Renal cortex interstitium (tissue), 15 donors: ENCODE data around the gene MAPK12. TPM values are rescaled to one million over a fixed set of nuclear protein-coding genes. Genes with fewer than 3 reads are reported as not detected.

ENCODE experiments used
- DNase-seq, 11 donors: peaks; one replicate each; pipeline ENCODE4 v3.0.0-alpha.2; 2013; ENCODE audit warnings: low read depth in 9 of 11, low spot score in 4 of 11; ENCODE audit errors: extremely low read depth in 1 of 11
- long read RNA-seq, 16 experiments: transcript quantifications; one replicate each; lab custom pipeline, GENCODE V29; 2026
- polyA plus RNA-seq, 3 donors: library from polyadenylated mRNA; unstranded; fragments of 120-200 nt; gene quantifications; one replicate each; pipeline ENCODE4 v1.2.1, GENCODE V29; 2013; ENCODE audit not compliant: insufficient read length in 3 of 3

MAPK12 gene
- 10 to 100 TPM; 11.5 to 18.9 (median 17.5) TPM for polyA plus RNA-seq
- long read RNA-seq, donor 1, partial matches to known transcripts = 0 of 1 reads
- long read RNA-seq, donor 1, other reads (novel, unspliced or antisense) = 0 of 1 reads
- long read RNA-seq, donor 2, partial matches to known transcripts = 0 of 1 reads
- long read RNA-seq, donor 2, other reads (novel, unspliced or antisense) = 0 of 1 reads
- long read RNA-seq, donor 3, partial matches to known transcripts = 0 of 4 reads
- long read RNA-seq, donor 3, other reads (novel, unspliced or antisense) = 0 of 4 reads
- long read RNA-seq, donor 4, partial matches to known transcripts = 13 of 15 reads
- long read RNA-seq, donor 4, other reads (novel, unspliced or antisense) = 0 of 15 reads
- long read RNA-seq, donor 5, partial matches to known transcripts = 8 of 13 reads
- long read RNA-seq, donor 5, other reads (novel, unspliced or antisense) = 0 of 13 reads
- long read RNA-seq, donor 6, partial matches to known transcripts = 0 of 2 reads
- long read RNA-seq, donor 6, other reads (novel, unspliced or antisense) = 0 of 2 reads
- long read RNA-seq, donor 7, partial matches to known transcripts = 0 of 2 reads
- long read RNA-seq, donor 7, other reads (novel, unspliced or antisense) = 0 of 2 reads
- long read RNA-seq, donor 8, partial matches to known transcripts = 0 of 5 reads
- long read RNA-seq, donor 8, other reads (novel, unspliced or antisense) = 0 of 5 reads
- long read RNA-seq, donor 9, partial matches to known transcripts = 0 of 2 reads
- long read RNA-seq, donor 9, other reads (novel, unspliced or antisense) = 0 of 2 reads
- long read RNA-seq, donor 10, partial matches to known transcripts = 6 of 8 reads
- long read RNA-seq, donor 10, other reads (novel, unspliced or antisense) = 0 of 8 reads
- long read RNA-seq, donor 11, partial matches to known transcripts = 0 of 1 reads
- long read RNA-seq, donor 11, other reads (novel, unspliced or antisense) = 0 of 1 reads
- long read RNA-seq, donor 12, partial matches to known transcripts = 0 of 2 reads
- long read RNA-seq, donor 12, other reads (novel, unspliced or antisense) = 0 of 2 reads
- long read RNA-seq, donor 13, transcript MAPK12-201 (12 exons, 1,918 nt) = major isoform, 7 of 8 reads
- long read RNA-seq, donor 13, partial matches to known transcripts = 0 of 8 reads
- long read RNA-seq, donor 13, other reads (novel, unspliced or antisense) = 0 of 8 reads
- long read RNA-seq, donor 14, partial matches to known transcripts = 0 of 3 reads
- long read RNA-seq, donor 14, other reads (novel, unspliced or antisense) = 0 of 3 reads
- long read RNA-seq, donor 15, partial matches to known transcripts = 0 of 2 reads
- long read RNA-seq, donor 15, other reads (novel, unspliced or antisense) = 0 of 2 reads
- long read RNA-seq, donor 16, transcript MAPK12-201 (12 exons, 1,918 nt) = major isoform, 6 of 6 reads
- long read RNA-seq, donor 16, partial matches to known transcripts = 0 of 6 reads
- long read RNA-seq, donor 16, other reads (novel, unspliced or antisense) = 0 of 6 reads

DNA sequence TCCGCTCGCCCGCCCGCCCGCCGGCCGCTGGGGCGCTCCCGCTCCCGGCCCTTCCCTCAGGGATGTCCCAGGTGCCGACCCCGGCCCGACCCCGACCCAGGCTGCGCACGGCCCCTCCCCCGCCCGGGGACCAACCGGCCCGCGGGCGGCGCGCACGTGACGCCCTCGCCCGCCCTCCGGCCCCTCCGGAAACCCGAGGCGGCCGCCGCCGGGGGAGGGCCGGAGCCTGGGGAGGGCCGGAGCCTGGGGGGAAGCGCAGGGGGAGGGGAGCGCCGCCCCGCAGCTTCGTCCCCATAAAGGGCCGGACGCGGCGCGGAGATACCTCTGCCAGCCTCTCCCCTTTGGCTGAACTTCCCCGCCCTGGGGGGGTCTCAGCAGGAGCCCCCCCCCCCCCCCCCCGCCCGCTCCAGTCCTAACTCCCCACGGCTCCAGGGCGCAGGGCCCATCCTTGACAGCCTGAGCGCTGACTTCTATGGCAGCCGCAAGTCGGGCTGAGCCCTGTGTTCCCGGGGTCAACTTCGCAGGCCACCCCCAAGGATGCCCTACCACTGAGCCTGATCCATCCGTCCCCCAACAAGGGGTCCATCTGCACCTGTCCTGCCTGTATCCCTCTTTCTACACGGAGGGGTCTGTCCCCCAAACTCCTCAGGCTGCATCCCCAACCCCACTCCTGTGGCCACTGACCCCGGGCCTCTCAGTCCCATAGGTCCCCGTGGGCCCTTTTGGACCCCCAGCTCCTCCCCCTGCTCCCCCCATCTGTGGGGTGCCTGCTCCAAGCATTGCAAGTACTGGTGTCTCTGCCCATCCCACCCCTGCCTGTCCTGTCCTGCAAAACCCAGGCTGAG, at the start of gene MAPK12:
TSS of gene MAPK12 (minus strand) at position 69 of the 845 bp plus-strand sequence. CDS start 174 bp downstream, outside the sequence.
- no peak for DNase-seq

- DNase-seq = no peak
These were observed 49.5 kb upstream of the MAPK12 start for GRCh38 chr22:50310949-50311444.

GRCh38 chr22:50310031-50310722, 48.7 kb upstream of the MAPK12 start:
- no peak for DNase-seq

DNA sequence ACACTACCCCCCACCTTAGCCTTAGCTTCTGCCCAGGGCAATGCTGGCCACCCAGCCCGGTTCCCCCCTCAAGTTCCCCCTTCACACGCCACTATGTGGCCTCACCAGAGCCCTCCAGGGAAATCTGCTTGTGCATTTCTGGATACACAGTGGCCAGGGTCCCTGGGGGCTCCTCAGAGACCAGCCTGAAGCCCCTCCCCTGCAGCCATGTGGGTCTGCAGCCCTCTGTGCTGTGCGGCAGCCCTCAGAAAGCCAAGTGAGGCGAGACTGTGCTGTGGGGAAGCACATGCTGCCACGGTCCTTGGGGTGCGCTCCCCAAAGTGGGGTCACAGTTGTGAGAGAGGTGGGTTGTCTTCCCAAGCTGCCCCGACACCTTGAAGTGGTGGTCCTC, 48.1 kb upstream of the MAPK12 start:
- no peak for DNase-seq

- DNase-seq = no peak
These were observed 47.6 kb upstream of the MAPK12 start for GRCh38 chr22:50308986-50309600.

DNA sequence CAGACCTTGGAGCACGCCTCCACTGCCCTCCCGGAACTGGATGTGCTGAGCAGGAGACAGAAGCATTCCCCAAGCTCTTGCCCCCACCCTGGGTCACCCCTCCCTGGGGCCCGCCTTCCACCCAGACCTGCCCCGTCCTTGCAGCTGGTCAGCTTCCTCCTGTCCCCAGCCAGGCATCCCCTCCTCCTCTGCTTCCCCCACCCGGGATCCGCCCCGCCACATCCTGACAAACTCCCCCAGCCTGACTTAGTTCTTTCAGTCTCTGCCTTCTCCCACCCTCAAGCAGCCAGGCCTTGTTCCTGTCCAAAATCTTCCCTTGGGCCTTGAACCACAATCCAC, 47.1 kb upstream of the MAPK12 start:
- peak in 1 of 11 donors; percentile 61 for DNase-seq

DNA sequence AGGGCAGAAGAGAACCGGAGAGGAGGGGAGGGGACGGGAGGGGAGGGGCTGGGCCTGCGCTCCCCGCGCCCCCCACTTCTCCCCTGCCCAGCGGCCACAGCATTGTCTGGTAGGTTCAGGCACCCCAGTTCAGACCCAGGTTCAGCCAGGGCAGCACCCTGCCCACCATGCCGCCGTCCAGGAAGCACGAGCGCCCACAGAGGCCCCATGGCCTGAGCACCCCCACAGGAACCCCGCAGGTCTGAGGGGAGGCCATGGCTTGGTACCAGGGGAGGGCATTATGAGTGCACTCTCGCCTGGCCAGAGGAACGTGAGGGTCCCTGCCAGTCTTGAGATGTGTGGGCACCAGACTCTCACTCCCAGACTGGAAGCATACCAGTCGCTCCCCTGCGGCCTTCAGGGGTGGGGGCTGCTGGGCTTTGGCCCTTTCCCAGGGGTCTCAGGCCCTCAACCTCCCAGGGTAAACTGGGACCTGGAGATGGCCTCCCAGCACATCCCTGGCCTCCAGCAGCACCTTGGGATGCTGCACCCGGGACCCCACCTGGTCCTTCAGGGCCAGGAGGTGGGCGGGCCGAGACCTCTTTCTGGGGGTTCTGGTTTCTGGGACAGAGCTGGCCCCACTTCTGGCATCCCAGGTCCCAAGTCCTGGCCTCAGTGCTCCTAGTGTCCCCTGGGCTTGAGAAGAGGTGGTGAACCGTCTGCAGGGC, 46.6 kb upstream of the MAPK12 start:
- DNase-seq = no peak

- peak in 8 of 11 donors; percentile 78 to 86 (median 84) for DNase-seq
These were observed 45.6 kb upstream of the MAPK12 start, which contains the start of gene PLXNB2 for GRCh38 chr22:50306753-50307749. TSS of gene PLXNB2 (minus strand) at chr22:50307646. CDS start at chr22:50290584, 17,062 bp downstream.

- peak; percentile 74 to 93 (median 85) for DNase-seq
These were observed 44.6 kb upstream of the MAPK12 start for GRCh38 chr22:50305923-50306566.

GRCh38 chr22:50305393-50305922, 44.0 kb upstream of the MAPK12 start:
- DNase-seq = no peak

DNA sequence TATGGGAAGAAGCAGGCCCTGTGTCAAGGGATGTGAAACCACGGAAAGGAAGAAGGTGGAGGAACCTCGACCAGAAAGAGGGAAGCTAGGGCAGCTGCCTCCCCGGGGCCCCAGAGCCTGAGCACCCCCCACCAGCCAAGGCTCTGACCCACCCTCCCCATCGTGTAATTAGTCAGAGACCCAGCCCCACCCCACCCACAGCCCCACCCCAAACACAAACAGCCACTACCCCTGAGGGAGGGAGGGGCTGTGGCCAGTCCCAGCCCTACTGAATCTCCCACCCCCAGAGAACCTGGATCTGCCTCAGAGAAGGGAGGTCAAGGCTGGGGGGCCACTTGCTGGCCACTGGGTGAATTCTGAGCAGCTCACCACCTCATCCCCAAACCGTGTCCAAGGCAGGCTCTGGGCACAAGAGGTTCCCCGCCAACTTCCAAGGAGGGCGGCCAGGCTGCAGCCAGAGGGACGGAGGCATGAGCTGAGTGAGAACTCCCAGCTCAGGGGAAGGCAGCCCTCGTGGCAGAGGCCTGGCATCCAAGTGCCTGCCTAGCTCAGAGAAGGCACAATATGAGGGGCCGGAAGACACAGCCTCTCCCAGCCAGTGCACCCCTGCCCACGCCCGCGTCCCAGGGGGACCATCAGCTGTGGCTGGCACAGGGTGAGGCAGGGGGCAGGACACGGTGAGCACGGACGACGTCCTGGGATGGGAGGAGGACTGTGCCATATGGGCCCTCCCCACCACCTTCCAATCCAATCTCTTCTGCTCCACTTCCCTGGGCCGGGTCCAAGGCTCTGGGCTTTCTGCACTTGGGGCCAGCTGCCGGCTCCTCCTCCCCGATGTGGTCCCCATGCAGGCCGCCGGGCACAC, 43.3 kb upstream of the MAPK12 start:
- no peak for DNase-seq

DNA sequence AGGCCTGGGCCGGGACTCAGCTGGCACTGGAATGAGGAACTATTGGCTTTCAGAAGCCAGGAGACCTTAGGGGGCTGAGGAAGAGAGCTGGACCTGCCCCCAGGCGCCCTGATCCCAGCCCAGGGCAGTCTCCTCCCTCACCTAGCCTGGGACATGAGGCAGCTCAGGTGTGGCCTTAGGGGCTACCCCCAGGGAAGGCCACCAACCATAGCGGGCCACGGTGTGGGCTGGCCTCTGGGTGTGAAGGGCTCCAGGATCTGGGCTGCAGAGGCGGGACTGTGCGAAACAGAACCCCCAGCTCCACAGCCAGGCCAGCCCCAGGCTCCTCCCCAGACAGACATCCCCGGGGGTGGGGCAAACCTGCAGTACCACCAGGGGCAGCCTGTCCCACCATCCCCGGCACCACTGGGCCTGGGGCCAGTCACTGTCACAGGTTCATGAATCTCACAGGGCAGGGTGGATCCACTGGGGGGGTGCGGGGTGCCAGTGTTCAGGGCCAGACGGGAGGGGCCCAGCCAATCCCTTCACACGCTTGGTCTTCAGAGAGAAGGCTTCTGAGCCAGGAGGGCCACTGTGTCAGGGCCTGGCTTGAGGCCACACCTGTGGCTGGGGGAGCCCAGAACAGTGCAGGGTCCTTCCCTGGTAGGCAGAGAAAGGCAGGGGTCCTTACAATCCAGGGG, 42.5 kb upstream of the MAPK12 start:
- no peak for DNase-seq

- no peak for DNase-seq
These were observed 42.0 kb upstream of the MAPK12 start for GRCh38 chr22:50303515-50303847.
